ENCODE results near the gene SORCS1. TPM values are rescaled to one million over a fixed set of nuclear protein-coding genes. Genes with fewer than 3 reads are reported as not detected.

Gene SORCS1
- polyA plus RNA-seq, 3 donors: 0.09 TPM; not detected in 2

GRCh38 chr10:106615081-106615480 is 549.4 kb downstream of the SORCS1 start:
- TF ChIP-seq CTCF (IDR thresholded peaks at IDR 0.05): no peak
- intact Hi-C loops (cut with micrococcal nuclease): no loop called here
- H3K27me3 Mint-ChIP-seq (ENCODE audit: low read depth in 3 of 3): peaks cover 1 to 5% (median 4%) of the 10 kb centered on the region in 3 donors
- Histone ChIP-seq H4K20me1 (ENCODE audit: insufficient read depth, low read length) (no peaks in the 10 kb centered on the region), H3K4me2 (replicated peaks; ENCODE audit: extremely low read depth, low read length, poor library complexity, severe bottlenecking) (no peak overlapping the region), H3K9me3 (replicated peaks in 1 of 2; ENCODE audit: control insufficient read depth in 1 of 2, insufficient read depth in 1 of 2, low read length in 2 of 2) (no peaks in the 10 kb centered on the region), H3K4me3 (replicated peaks in 1 of 3; ENCODE audit: low read depth in 2 of 3, low read length in 3 of 3) (no peak overlapping the region), H3K79me2 (ENCODE audit: insufficient read depth, low read length) (no peaks in the 10 kb centered on the region), H3K27me3 (ENCODE audit: control insufficient read depth in 2 of 2, insufficient read depth in 2 of 2, low read length in 2 of 2) (no peaks in the 10 kb centered on the region), H3K4me1 (ENCODE audit: control insufficient read depth in 1 of 2, insufficient read depth in 2 of 2, low read length in 2 of 2) (no peaks in the 10 kb centered on the region), H3K36me3 (replicated peaks in 1 of 2; ENCODE audit: control insufficient read depth in 1 of 2, insufficient read depth in 2 of 2, low read length in 2 of 2) (no peaks in the 10 kb centered on the region), H3K27ac (ENCODE audit: low read depth in 1 of 2, low read length in 2 of 2) (no peak overlapping the region), H2AFZ (ENCODE audit: insufficient read depth, low read depth, low read length, poor library complexity, severe bottlenecking) (no peak overlapping the region), H3K9ac (ENCODE audit: insufficient read depth, low read length, poor library complexity, severe bottlenecking) (no peak overlapping the region)
- no peaks in the 10 kb centered on the region for H3K36me3 Mint-ChIP-seq
- H3K4me3 Mint-ChIP-seq: no peak overlapping the region
- peaks cover 0 to 5% (median 0%) of the 10 kb centered on the region in 7 donors for H3K9me3 Mint-ChIP-seq
- no peak for DNase-seq
- WGBS (ENCODE audit: insufficient coverage): 10% methylated on average over 3 of the region's 3 CpGs
- H3K27ac Mint-ChIP-seq: no peak overlapping the region
- H3K4me1 Mint-ChIP-seq: no peaks in the 10 kb centered on the region

- WGBS (ENCODE audit: insufficient coverage): 83% methylated on average over 1 of the region's 5 CpGs
- H3K9me3 Mint-ChIP-seq: peaks cover 0 to 5% (median 0%) of the 10 kb centered on the region in 7 donors
- H3K79me2 ChIP-seq (ENCODE audit: insufficient read depth, low read length): no peaks in the 10 kb centered on the region
Observed at GRCh38 chr10:106614293-106614692, 550.2 kb downstream of the SORCS1 start.

More at GRCh38 chr10:106614293-106614692, 550.2 kb downstream of the SORCS1 start:
- H3K27me3 Mint-ChIP-seq (ENCODE audit: low read depth in 3 of 3): peaks cover 1 to 5% (median 1%) of the 10 kb centered on the region in 3 donors
- H4K20me1 ChIP-seq (ENCODE audit: insufficient read depth, low read length): no peaks in the 10 kb centered on the region
- intact Hi-C loops (cut with micrococcal nuclease): no loop called here
- no peak for TF ChIP-seq CTCF (IDR thresholded peaks at IDR 0.05)
- H3K4me1 ChIP-seq (ENCODE audit: control insufficient read depth in 1 of 2, insufficient read depth in 2 of 2, low read length in 2 of 2): no peaks in the 10 kb centered on the region
- H3K27me3 ChIP-seq (ENCODE audit: control insufficient read depth in 2 of 2, insufficient read depth in 2 of 2, low read length in 2 of 2): no peaks in the 10 kb centered on the region
- H3K36me3 Mint-ChIP-seq: no peaks in the 10 kb centered on the region
- no peak for DNase-seq
- H3K9me3 ChIP-seq (replicated peaks in 1 of 2; ENCODE audit: control insufficient read depth in 1 of 2, insufficient read depth in 1 of 2, low read length in 2 of 2): no peaks in the 10 kb centered on the region
- H3K4me2 ChIP-seq (replicated peaks; ENCODE audit: extremely low read depth, low read length, poor library complexity, severe bottlenecking): no peak overlapping the region
- no peak overlapping the region for H3K4me3 Mint-ChIP-seq
- no peak overlapping the region for H3K27ac Mint-ChIP-seq
- H2AFZ ChIP-seq (ENCODE audit: insufficient read depth, low read depth, low read length, poor library complexity, severe bottlenecking): no peak overlapping the region
- no peaks in the 10 kb centered on the region for H3K36me3 ChIP-seq (replicated peaks in 1 of 2; ENCODE audit: control insufficient read depth in 1 of 2, insufficient read depth in 2 of 2, low read length in 2 of 2)
- no peaks in the 10 kb centered on the region for H3K4me1 Mint-ChIP-seq
- H3K4me3 ChIP-seq (replicated peaks in 1 of 3; ENCODE audit: low read depth in 2 of 3, low read length in 3 of 3): no peak overlapping the region
- no peak overlapping the region for H3K9ac ChIP-seq (ENCODE audit: insufficient read depth, low read length, poor library complexity, severe bottlenecking)
- H3K27ac ChIP-seq (ENCODE audit: low read depth in 1 of 2, low read length in 2 of 2): no peak overlapping the region

Measured in CD14-positive monocyte (primary cell).